ENCODE measurements around the gene ATG3.

The ATG3 gene

GRCh38 chr3:112546216-112546759, 15.5 kb downstream of the ATG3 start:
- H3K9ac ChIP-seq (ENCODE audit: low read length) = no peak overlapping the region
- no peaks in the 10 kb centered on the region for H3K9me2 ChIP-seq (ENCODE audit: low read depth, low read length)
- no peak overlapping the region for H3K4me3 ChIP-seq (ENCODE audit: low read depth, low read length, poor library complexity, severe bottlenecking)
- H2AFZ ChIP-seq (ENCODE audit: low read length) = no peak overlapping the region
- no peak for TF ChIP-seq EZH2 (IDR thresholded peaks at IDR 0.05; ENCODE audit: borderline replicate concordance, low read length)
- TF ChIP-seq, protein P1, sequence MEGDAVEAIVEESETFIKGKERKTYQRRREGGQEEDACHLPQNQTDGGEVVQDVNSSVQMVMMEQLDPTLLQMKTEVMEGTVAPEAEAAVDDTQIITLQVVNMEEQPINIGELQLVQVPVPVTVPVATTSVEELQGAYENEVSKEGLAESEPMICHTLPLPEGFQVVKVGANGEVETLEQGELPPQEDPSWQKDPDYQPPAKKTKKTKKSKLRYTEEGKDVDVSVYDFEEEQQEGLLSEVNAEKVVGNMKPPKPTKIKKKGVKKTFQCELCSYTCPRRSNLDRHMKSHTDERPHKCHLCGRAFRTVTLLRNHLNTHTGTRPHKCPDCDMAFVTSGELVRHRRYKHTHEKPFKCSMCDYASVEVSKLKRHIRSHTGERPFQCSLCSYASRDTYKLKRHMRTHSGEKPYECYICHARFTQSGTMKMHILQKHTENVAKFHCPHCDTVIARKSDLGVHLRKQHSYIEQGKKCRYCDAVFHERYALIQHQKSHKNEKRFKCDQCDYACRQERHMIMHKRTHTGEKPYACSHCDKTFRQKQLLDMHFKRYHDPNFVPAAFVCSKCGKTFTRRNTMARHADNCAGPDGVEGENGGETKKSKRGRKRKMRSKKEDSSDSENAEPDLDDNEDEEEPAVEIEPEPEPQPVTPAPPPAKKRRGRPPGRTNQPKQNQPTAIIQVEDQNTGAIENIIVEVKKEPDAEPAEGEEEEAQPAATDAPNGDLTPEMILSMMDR (IDR thresholded peaks at IDR 0.05; ENCODE audit: low read length) = no peak
- H3K79me2 ChIP-seq (ENCODE audit: insufficient read depth, low read length) = peaks cover 6% of the 10 kb centered on the region
- no peaks in the 10 kb centered on the region for H4K20me1 ChIP-seq (ENCODE audit: insufficient read depth, low read length)
- no peaks in the 10 kb centered on the region for H3K27me3 ChIP-seq (ENCODE audit: insufficient read depth, low read length)
- H3F3A ChIP-seq (ENCODE audit: insufficient read depth, low read length) = no peaks in the 10 kb centered on the region
- no peaks in the 10 kb centered on the region for H3K4me1 ChIP-seq (ENCODE audit: insufficient read depth, low read length, severe bottlenecking)
- no peaks in the 10 kb centered on the region for H3K9me3 ChIP-seq (ENCODE audit: low read length)
- peaks cover 99% of the 10 kb centered on the region for H3K36me3 ChIP-seq (ENCODE audit: insufficient read depth, low read length)
- no peak overlapping the region for H3K27ac ChIP-seq (ENCODE audit: low read depth, low read length, poor library complexity, severe bottlenecking)
- no peak overlapping the region for H3K4me2 ChIP-seq (ENCODE audit: low read length)

DNA sequence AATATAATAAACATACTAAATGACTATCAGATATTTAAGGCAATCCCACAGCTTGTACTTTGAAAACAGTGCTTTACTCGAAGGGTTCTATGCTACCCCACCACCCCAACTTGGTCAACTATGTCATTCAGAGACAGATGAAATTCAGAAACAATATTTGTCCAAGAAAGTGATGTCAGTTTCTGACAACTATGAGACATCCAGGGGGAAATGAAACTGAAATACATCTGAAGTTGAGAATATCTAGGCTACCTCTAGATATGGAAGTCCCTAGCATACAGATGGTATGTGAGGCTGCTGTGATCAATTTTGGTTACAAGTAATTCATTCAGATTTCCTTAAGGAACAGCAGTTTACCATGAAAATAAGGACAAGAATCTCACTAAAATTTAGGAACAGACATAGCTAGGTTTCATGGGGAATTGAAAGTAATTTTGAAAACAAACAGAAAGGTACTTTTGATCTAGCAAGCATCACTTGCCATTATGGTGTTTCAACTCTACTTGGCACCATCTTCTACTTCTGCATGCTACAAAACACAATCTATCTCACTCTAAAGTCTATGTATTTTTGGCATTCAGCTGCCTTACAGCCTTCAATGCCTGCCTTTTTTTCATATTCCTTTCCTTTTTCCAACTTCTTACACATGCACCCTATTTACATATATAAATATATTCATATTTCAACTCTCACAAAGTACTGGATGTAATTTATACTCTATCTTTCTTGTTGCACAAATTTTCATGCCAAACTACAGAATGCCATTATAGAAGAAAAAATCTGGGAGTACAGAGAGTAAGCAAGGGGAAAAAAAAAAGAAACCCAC, 21.7 kb downstream of the ATG3 start:
- H3K27me3 ChIP-seq (ENCODE audit: insufficient read depth, low read length) = no peaks in the 10 kb centered on the region
- H3K9ac ChIP-seq (ENCODE audit: low read length) = no peak overlapping the region
- H3K79me2 ChIP-seq (ENCODE audit: insufficient read depth, low read length) = no peaks in the 10 kb centered on the region; the same call in 1 of the 2 replicates
- no peaks in the 10 kb centered on the region; the same call in 1 of the 2 replicates for H3F3A ChIP-seq (ENCODE audit: insufficient read depth, low read length)
- no peak overlapping the region for H3K4me2 ChIP-seq (ENCODE audit: low read length)
- peaks cover 90% of the 10 kb centered on the region for H3K36me3 ChIP-seq (ENCODE audit: insufficient read depth, low read length)
- H3K4me1 ChIP-seq (ENCODE audit: insufficient read depth, low read length, severe bottlenecking) = no peaks in the 10 kb centered on the region
- no peaks in the 10 kb centered on the region for H3K9me3 ChIP-seq (ENCODE audit: low read length)
- H4K20me1 ChIP-seq (ENCODE audit: insufficient read depth, low read length) = no peaks in the 10 kb centered on the region
- TF ChIP-seq, protein P1 (IDR thresholded peaks at IDR 0.05; ENCODE audit: low read length) = no peak
- TF ChIP-seq EZH2 (IDR thresholded peaks at IDR 0.05; ENCODE audit: borderline replicate concordance, low read length) = no peak
- H3K9me2 ChIP-seq (ENCODE audit: low read depth, low read length) = no peaks in the 10 kb centered on the region
- no peak overlapping the region for H2AFZ ChIP-seq (ENCODE audit: low read length)
- H3K4me3 ChIP-seq (ENCODE audit: low read depth, low read length, poor library complexity, severe bottlenecking) = no peak overlapping the region
- no peak overlapping the region for H3K27ac ChIP-seq (ENCODE audit: low read depth, low read length, poor library complexity, severe bottlenecking)

- no peaks in the 10 kb centered on the region for H3K9me3 ChIP-seq (ENCODE audit: low read length)
- H3K9me2 ChIP-seq (ENCODE audit: low read depth, low read length) = no peaks in the 10 kb centered on the region
- H3K36me3 ChIP-seq (ENCODE audit: insufficient read depth, low read length) = peaks cover 90% of the 10 kb centered on the region
- H3F3A ChIP-seq (ENCODE audit: insufficient read depth, low read length) = 0 out of 2 replicates have a peak, but pooled peaks cover 2% of the 10 kb centered on the region
- TF ChIP-seq, protein P1 (IDR thresholded peaks at IDR 0.05; ENCODE audit: low read length) = peak; percentile 62
- no peak for TF ChIP-seq EZH2 (IDR thresholded peaks at IDR 0.05; ENCODE audit: borderline replicate concordance, low read length)
- H3K9ac ChIP-seq (ENCODE audit: low read length) = no peak overlapping the region
- H3K4me1 ChIP-seq (ENCODE audit: insufficient read depth, low read length, severe bottlenecking) = no peaks in the 10 kb centered on the region
- H3K79me2 ChIP-seq (ENCODE audit: insufficient read depth, low read length) = no peaks in the 10 kb centered on the region
- no peak overlapping the region for H3K4me2 ChIP-seq (ENCODE audit: low read length)
- H3K4me3 ChIP-seq (ENCODE audit: low read depth, low read length, poor library complexity, severe bottlenecking) = no peak overlapping the region
- H4K20me1 ChIP-seq (ENCODE audit: insufficient read depth, low read length) = no peaks in the 10 kb centered on the region
- H3K27me3 ChIP-seq (ENCODE audit: insufficient read depth, low read length) = no peaks in the 10 kb centered on the region
- no peak overlapping the region for H3K27ac ChIP-seq (ENCODE audit: low read depth, low read length, poor library complexity, severe bottlenecking)
- H2AFZ ChIP-seq (ENCODE audit: low read length) = no peak overlapping the region
Observed at GRCh38 chr3:112531358-112531781, 30.4 kb downstream of the ATG3 start.

Measured in OCI-LY1 (cell line).